Testis (tissue), 2 donors: ENCODE data around the gene LRRC43.

ENCODE experiments used
- CTCF ChIP-seq, 3 experiments: fragments of 450-650 bp in 2 of 3; fragments of 200-600 bp in 1 of 3; sonication (generic) in 1 of 3; IDR thresholded peaks; one replicate each; pipeline ENCODE4 v1.5.1; 2016 to 2019; ENCODE audit warnings: antibody characterized with exemption in 3 of 3, mild to moderate bottlenecking in 2 of 3, moderate library complexity in 1 of 3
- POLR2A ChIP-seq: fragments of 450-650 bp; IDR thresholded peaks from one replicate; pipeline ENCODE4 v1.6.1; 2017; ENCODE audit warnings: antibody characterized with exemption, mild to moderate bottlenecking, moderate library complexity

- TF ChIP-seq CTCF (IDR thresholded peaks at IDR 0.05) (no peak), POLR2A (no peak)
Measured at GRCh38 chr12:122162976-122163375, 19.9 kb upstream of the LRRC43 start.
